NCI-H748 treated with DMSO at 0.1 percent for 48 hours (cell line): Measurements from ENCODE around the gene PRPF40B.
"Not testable (repeated sequence)": the region's sequence is repeated elsewhere in the genome, so short reads cannot be mapped to it uniquely, and the experiment has no call there.

Source experiments
- DNase-seq: peaks from one replicate; lab custom pipeline; 2025; lab: John Stamatoyannopoulos, UW

PRPF40B gene

GRCh38 chr12:49623142-49623904 is at the start of gene PRPF40B:
PRPF40B (plus strand) TSS chr12:49623561; CDS start chr12:49623591, 30 bp downstream.
- DNase-seq, result peak; percentile 62

GRCh38 chr12:49577589-49578315 is 45.6 kb upstream of the PRPF40B start:
- no peak for DNase-seq

GRCh38 chr12:49578471-49579112 is 44.8 kb upstream of the PRPF40B start:
- no peak for DNase-seq

GRCh38 chr12:49580572-49581535 is 42.5 kb upstream of the PRPF40B start:
- peak; percentile 58 for DNase-seq

- no peak for DNase-seq
Measured at GRCh38 chr12:49582201-49582600, 41.2 kb upstream of the PRPF40B start.

GRCh38 chr12:49582850-49583249 is 40.5 kb upstream of the PRPF40B start:
- DNase-seq, result no peak

GRCh38 chr12:49583366-49584094 is 39.8 kb upstream of the PRPF40B start:
- no peak for DNase-seq

GRCh38 chr12:49584591-49584990 is 38.8 kb upstream of the PRPF40B start:
- no peak for DNase-seq

GRCh38 chr12:49585477-49586459 is 37.6 kb upstream of the PRPF40B start:
- DNase-seq, result no peak

GRCh38 chr12:49587174-49587908 is 36.0 kb upstream of the PRPF40B start:
- DNase-seq, result no peak

- no peak for DNase-seq
Measured at GRCh38 chr12:49588281-49588680, 35.1 kb upstream of the PRPF40B start.

GRCh38 chr12:49588721-49589516 is 34.4 kb upstream of the PRPF40B start:
- no peak for DNase-seq

GRCh38 chr12:49598527-49598926 is 24.8 kb upstream of the PRPF40B start:
- no peak for DNase-seq

- no peak for DNase-seq
Measured at GRCh38 chr12:49599961-49600360, 23.4 kb upstream of the PRPF40B start.

- DNase-seq, result no peak
Measured at GRCh38 chr12:49603721-49604120, 19.6 kb upstream of the PRPF40B start.

GRCh38 chr12:49604856-49605255 is 18.5 kb upstream of the PRPF40B start:
- no peak for DNase-seq

GRCh38 chr12:49605539-49605938 is 17.8 kb upstream of the PRPF40B start, which contains the start of gene FAM186B:
FAM186B (minus strand) TSS chr12:49605639; CDS start chr12:49605477, 162 bp downstream.
- DNase-seq, result not testable (repeated sequence)
